Inferior parietal cortex (tissue), 1 donor: ENCODE measurements around the gene FZR1.

Experiments
- DNase-seq: peaks from one replicate; pipeline ENCODE4 v3.0.0-alpha.2; 2016; ENCODE audit errors: extremely low spot score

Gene FZR1

DNA sequence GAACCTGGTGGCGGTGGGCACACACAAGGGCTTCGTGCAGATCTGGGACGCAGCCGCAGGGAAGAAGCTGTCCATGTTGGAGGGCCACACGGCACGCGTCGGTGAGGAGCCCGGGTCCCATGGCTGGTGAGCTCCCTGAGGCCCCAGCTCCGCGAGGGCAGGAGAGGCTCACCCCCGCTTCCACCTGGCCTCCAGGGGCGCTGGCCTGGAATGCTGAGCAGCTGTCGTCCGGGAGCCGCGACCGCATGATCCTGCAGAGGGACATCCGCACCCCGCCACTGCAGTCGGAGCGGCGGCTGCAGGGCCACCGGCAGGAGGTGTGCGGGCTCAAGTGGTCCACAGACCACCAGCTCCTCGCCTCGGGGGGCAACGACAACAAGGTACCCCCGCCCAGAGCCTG, 25.6 kb downstream of the FZR1 start:
- DNase-seq: no peak

DNA sequence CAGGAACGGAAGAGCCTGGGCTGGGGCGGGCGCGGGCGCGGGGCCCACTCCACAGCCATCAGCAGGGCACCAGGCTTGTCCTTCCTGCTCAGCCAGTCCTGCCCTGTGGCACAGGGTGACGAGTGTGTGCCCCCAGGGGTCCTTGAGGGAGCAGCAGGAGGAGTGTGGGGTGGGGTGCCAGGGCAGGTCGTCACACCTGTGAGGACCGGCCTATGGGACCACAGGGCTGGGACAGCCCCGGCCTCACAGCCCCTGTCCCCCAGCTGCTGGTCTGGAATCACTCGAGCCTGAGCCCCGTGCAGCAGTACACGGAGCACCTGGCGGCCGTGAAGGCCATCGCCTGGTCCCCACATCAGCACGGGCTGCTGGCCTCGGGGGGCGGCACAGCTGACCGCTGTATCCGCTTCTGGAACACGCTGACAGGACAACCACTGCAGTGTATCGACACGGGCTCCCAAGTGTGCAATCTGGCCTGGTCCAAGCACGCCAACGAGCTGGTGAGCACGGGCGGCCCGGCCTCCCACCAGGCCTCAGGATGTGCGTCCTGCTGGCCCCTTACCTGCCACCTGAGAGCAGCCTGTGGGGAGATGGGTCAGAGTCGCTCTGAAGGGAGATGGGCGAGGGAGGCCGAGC, 26.2 kb downstream of the FZR1 start:
- DNase-seq: no peak

DNA sequence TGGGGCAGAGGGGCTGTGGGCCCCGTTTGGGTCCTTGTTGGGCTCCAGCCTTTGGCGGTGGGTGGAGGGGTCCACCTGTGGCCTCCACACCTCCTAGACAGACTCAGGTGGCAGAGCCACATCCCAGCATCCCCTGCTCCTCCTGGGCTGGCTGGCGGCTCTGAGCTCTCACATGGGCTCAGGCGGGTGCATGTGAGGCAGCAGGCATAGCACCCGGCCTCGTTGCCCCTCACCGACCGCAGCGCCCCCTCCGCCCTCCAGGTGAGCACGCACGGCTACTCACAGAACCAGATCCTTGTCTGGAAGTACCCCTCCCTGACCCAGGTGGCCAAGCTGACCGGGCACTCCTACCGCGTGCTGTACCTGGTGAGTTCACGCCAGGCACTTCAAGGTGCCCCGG, 26.9 kb downstream of the FZR1 start:
- DNase-seq: no peak

DNA sequence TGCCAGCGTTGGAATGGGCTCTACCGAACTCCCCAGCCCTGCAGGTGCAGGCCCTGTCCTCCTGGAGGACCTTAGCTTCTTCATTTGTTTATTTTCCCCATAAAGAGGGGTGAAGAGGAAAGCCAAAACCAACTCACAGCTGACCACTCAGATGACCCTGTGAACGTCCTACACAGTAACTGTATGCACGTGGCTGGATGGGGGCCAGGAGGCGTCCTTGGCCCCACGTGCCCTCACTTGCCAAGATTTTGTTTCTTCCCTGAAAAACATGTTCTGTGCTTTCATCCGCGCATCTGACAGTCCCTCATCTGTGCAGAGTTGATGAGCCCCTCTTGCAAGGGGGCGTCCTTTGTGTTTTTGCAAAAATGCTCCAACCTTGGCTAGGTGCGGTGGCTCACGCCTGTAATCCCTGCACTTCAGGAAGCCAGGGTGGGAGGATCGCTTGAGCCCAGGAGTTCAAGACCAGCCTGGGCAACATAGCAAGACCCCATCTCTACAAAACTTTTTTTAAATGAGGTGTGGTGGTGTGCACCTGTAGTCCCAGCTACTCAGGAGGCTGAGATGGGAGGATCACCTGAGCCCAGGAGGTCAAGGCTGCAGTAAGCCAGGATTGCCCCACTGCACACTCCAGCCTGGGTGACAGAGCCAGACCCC, 27.6 kb downstream of the FZR1 start:
- no peak for DNase-seq

DNA sequence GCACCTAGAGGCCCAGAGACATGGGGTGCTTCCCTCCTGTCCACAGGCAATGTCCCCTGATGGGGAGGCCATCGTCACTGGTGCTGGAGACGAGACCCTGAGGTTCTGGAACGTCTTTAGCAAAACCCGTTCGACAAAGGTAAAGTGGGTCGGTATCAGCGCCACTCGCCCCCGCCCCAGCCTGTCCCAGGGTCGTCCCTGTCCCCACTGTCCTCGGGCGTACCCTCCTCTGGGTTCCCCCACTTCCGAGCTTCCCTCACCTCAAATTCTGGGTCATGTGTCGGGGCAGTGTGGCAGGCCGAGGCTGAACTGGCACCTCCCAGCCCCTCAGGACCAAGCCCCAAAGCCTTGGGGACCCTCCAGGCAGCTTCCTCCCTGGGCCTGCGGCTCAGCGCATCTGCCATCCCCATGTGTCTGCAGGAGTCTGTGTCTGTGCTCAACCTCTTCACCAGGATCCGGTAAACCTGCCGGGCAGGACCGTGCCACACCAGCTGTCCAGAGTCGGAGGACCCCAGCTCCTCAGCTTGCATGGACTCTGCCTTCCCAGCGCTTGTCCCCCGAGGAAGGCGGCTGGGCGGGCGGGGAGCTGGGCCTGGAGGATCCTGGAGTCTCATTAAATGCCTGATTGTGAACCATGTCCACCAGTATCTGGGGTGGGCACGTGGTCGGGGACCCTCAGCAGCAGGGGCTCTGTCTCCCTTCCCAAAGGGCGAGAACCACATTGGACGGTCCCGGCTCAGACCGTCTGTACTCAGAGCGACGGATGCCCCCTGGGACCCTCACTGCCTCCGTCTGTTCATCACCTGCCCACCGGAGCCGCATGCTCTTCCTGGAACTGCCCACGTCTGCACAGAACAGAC, 28.5 kb downstream of the FZR1 start:
- DNase-seq: no peak

DNA sequence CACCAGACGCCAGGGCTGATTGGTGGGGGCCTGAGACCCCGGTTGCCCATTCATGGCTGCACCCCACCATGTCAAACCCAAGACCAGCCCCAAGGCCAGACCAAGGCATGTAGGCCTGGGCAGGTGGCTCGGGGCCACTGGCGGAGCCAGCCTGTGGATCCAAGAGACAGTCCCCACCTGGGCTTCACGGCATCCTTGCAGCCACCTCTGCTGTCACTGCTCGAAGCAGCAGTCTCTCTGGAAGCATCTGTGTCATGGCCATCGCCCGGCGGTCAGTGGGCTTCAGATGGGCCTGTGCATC, 29.1 kb downstream of the FZR1 start:
- no peak for DNase-seq

DNA sequence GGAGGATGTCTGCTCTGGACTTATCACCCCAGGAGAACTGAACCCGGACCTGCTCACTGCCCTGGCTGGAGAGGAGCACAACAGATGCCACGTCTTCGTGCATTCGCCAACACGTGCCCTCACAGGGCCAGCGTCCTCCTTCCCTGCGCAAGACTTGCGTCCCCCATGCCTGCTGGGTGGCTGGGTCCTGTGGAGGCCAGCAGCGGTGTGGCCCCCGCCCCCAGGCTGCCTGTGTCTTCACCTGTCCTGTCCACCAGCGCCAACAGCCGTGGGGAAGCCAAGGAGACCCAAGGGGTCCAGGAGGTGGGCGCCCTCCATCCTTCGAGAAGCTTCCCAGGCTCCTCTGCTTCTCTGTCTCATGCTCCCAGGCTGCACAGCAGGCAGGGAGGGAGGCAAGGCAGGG, 29.5 kb downstream of the FZR1 start:
- no peak for DNase-seq

DNA sequence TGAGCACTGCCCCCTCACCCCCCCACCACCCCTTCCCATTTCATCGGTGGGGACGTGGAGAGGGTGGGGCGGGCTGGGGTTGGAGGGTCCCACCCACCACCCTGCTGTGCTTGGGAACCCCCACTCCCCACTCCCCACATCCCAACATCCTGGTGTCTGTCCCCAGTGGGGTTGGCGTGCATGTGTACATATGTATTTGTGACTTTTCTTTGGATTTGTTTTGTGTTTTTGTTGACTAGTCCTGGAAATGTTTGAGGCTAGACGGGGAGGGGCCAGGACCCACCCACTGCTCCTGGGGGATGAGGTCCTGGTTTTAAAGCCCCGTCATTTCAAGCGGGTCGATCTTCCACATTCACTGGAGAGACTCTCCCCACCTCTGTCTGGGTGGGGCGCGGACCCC, 29.9 kb downstream of the FZR1 start:
- DNase-seq: no peak

DNA sequence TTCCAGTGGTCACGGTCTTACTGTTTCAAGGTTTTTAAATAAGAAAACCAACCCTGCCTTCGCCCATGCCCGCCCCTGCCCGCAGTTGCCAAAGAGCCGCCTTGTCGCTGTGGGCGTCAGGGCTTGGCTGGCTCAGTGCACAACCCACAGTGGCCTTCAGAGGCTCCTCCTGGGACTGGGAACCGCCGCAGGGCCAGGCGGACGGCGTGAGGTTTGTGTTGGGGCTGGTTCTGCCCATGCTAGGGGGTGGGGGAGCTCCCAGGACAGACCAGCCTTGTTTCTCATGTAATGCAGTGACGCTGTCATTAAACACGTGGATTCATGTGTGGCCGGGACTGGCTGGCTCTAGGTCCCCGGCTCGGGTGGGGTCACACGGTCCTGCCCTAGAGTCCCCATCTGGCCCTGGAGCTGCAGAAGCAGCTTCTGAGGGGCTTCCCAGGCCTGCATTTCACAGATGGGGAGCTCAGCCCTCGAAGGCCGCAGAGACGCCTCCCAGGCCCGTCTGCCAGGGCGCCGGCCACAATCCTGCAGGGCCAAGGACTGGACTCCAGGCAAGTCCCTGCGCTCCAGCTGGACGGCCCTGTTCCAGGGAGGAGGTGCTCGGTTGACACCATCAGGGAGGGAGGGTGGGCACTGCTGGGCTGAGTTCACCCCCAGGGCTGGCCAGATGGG, 30.5 kb downstream of the FZR1 start:
- peak; percentile 63 for DNase-seq

DNA sequence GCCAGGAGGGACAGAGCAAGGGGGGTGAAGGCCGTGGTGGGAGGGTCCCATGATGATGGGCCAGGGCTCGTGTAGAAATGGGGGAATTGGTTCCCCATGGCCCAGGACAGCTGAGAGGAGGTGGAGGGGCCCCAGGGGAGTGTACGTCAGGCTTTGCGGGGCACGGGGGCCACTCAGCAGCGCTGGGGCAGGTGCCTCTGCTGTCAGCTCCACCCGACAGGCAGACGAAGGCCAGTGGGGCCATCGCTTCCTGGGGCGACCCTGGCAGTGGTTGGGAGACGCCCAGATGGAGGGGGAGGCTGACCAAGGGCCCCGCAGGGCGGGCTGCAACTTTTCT, 31.0 kb downstream of the FZR1 start:
- no peak for DNase-seq

DNA sequence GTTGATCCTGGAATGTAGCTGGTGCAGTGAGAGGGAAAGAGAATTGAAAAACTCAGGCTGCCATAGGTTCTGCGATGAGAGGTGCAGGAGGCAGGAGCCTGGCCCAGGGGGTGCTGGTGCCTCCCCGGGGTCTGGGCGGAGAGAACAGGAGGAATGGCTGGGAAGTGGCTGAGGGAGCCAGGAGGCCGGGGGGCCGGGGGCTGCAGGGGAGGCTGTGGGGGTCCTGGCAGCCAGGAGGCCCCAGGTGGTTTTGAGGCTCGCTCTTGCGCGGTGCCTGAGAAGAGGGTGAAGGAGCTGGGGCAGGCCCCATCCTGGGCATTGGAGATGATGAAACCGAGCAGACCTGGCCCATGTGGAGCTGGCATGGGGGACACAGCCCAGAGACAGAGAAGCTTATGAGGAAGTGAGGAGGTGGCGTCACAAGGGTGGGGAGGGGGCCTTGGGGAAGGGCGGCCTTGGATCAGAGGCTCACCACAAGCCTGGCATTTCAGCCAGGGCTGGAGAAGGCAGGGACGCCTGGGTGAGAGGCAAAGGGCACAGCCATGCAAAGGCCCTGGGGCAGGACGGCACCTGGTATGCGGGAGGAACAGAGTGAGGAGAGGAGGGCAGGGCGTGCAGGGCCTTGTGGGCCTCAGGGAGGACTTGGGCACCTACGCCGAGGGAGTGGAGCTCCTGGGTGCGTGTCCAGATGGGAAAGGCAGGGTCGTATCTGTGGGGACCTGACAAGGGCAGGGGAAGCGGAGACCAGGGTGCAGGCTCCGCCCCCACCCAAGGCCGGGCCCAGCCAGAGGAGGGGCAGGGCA, 31.5 kb downstream of the FZR1 start:
- no peak for DNase-seq

DNA sequence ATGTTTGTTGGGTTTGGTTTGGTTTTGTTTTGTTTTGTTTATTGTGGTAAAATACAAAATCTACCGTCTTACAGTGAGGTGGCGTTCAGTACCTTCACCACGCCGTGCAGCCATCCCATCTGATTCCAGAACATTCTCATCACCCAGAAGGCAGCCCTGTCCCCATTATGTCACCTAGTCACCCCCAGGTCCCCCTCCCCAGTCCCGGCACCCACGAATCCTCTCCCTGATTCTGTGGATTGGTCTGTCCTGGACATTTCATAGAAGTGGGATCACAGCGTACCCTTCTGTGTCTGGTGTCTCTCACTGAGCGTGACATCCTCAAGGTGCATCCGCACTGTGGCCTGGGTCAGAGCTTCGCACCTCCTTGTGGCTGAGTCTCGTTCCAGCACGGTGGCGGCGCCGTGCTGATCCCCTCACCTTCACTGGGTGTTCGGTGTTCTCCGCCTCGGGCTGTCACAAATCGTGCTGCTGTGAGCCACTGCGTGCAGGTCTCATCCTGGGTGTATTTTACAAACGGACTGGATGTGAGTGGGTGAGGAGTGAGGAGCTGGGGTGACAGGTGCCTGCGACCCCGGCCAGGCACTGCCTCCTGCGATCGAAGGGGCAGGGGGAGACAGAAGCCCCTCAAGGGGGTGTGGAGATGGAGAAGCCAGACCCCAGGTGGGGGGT, 32.3 kb downstream of the FZR1 start:
- no peak for DNase-seq

DNA sequence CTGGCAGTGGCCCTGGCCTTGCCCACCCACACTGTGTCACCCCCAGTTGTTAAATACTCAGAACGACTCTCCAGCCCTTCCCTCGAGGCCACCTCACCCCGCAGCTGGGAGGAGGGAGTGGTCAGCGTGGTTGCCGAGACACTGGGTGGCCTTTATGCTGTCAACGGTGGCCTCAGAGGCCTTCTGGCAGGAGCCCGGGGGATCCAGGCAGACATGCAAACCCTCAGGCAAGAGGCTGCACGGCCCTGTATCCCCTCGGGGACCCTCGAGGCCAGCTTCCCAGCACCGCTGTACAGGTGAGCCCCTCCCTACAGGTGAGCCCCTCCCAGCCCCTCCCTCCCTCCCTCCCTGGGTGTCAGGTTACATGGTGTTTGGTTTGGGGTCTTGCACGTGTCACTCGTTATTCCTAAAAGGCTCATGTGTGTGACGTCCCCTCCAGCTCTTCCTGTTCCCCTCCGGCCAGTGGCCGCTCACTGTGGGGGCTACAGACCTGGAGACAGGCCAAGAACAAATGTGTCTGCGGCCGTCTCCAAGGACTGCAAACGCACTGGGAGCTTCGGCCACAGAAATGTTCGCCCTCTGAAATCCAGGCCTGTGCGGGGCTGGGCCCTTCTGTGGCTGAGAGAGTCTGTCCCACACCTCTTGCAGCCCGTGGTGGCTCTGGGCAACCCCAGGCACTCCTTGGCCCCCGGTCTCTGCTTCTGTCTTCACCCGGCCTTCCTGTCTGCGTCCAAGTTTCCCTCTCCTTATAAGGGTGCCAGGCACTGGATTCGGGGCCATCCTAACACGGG, 33.0 kb downstream of the FZR1 start, which contains the start of gene TEKTIP1:
TEKTIP1 (plus strand) TSS at position 210 of the 791 bp plus-strand sequence; CDS start at position 214, 4 bp downstream.
- no peak for DNase-seq

DNA sequence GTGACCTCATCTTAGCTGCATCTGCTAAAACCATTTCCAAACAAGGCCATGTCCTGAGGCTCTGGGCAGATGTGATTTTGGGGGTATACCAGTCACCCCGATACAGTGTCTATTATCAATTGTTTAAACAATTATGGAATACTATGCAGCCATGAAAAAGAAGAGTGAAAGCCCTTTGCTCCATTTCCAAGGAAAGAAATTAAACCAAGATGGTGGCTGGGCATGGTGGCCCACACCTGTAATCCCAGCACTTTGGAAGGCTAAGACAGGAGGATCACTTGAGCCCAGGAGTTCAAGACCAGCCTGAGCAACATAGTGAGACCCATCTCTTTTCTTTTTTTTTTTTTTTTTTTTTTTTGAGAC, 33.6 kb downstream of the FZR1 start:
- DNase-seq: no peak

DNA sequence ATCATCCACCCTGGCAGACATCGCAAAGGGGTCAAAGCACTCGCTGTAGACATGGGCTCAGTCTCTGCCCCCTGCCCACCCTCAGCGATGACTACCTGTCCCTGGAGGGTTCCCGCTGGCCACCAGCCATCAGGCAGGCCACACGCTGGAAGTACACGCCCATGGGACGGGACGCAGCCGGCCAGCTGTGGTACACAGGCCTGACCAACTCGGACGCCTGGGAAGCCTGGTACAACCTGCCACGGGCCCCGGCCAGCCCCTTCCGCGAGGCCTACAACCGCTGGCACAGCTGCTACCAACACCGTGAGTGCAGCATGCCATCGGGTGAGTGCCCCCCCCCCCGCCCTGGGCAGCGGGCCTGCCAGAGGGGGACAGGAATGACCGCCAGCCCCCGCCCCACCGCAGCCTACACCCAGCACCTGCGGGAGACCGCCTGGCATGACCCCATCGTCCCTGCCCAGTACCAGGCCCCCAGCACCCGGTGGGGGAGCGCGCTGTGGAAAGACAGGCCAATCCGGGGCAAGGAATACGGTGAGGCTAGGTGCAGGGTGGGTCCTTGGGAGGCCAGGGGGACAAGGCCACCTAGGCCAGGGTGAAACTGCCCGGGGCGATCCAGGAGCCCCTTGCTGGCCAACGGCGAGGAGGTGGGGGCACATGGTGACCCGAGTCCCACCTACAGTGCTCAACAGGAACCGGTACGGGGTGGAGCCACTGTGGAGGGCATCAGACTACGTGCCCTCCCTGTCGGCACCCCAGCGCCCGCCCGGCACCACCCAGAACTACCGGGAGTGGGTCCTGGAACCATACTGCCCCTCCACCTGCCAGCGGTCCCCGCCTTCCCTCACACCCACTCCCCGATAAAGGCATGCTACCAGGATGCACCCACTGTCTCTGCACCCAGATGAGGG, 37.3 kb downstream of the FZR1 start:
- DNase-seq: peak; percentile 23

DNA sequence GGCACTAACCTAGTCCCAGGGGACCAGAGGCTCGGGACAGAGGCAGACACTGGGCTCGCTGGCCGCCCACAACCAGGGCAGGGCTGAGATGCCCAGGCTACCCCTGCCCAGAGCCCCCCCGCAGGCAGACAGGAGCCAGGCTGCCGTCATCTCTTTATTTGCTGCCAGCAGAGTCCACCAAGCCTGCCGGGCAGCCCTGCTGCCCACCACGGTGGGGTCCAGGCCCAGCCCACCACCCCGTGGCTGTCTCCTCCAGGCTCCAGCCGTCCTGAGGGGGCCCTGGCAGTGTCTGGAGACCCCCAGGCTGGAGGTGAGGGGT, 37.9 kb downstream of the FZR1 start:
- no peak for DNase-seq

DNA sequence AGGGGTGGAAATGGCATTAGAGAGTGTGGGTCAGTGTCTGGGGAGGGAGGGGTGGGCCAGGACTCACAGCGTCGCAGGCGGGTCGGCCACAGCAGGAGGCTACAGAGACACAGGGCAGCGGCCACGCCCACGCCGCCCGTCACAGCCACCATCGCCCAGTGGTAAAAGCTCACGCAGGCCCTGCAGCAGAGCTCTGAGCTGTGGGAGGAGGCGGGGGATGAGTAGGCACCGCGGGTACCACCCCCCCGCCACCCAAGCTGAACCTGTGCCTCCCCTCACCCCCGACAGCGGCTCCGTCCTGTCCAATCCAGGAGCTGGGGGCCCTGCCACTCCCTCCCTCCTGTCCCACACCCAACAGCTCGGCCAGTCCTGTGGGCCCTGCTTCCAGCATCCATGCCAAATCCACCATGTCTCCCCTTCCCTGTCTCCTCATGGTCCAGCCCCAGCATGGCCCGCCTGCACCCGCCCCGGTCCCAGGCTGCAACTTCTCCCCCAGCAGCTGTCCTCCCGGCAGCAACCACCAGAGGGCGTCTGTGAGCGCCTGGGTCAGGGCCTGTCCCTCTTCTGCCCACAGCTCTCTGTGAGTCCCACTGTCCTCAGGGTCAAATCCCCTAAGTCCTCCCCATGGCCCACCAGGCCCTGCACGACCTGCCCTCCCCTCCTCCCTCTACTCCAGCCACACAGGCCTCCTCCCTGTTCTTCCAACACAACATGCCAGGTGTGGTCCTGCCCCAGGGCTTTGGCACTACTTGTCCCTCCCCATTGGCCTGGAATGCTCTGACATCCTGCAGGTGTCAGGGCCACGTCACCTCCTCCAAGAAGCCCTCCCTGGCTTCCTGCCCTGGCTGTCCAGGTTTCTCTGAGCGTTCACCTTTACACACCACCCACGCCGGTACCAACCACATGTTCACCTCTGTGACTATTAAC, 38.9 kb downstream of the FZR1 start:
- DNase-seq: peak; percentile 84

DNA sequence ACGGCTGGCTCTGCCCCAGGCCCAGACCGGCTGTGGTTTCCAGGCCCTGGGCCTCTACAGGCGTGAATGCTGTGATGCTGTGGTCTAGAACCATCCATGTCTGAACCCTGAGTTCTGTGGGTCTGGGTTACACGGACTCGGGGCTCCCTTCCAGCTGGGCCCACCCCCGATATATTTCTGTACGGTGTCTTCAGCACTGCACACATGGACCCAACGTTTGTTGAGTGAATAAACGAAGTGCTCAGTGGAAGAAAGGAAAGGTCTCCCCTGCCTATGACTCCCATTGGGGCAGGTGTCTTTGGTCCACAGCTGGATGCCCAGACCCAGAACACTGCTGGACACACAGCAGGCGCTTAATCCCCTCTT, 39.5 kb downstream of the FZR1 start:
- no peak for DNase-seq

DNA sequence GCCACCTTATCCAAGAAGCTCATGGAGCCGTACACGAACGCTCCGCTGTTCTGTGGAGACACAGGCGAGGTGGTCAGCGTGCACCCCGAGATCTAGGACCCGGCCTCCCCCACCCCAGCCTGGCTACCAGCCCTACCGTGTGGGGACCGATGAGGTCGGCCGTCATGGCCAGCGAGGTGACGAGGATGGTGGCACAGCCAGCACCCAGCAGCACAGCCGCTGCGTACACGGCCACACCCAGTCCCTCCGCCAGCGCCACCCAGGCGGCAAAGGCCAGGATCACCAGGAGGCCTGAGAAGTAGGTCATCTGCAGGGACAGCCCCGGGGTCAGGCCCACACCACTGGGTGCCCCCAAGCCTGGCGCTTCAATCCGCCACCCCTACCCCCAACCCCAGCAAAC, 40.0 kb downstream of the FZR1 start:
- no peak for DNase-seq
